Activated T-cell treated with anti-CD3 and anti-CD28 coated beads for 24 hours (primary cell): ENCODE data around the gene BRPF1.

ENCODE experiments used
- DNase-seq: peaks from one replicate; pipeline ENCODE4 v3.0.0-alpha.2; 2020; ENCODE audit warnings: low read depth

Gene BRPF1

DNA sequence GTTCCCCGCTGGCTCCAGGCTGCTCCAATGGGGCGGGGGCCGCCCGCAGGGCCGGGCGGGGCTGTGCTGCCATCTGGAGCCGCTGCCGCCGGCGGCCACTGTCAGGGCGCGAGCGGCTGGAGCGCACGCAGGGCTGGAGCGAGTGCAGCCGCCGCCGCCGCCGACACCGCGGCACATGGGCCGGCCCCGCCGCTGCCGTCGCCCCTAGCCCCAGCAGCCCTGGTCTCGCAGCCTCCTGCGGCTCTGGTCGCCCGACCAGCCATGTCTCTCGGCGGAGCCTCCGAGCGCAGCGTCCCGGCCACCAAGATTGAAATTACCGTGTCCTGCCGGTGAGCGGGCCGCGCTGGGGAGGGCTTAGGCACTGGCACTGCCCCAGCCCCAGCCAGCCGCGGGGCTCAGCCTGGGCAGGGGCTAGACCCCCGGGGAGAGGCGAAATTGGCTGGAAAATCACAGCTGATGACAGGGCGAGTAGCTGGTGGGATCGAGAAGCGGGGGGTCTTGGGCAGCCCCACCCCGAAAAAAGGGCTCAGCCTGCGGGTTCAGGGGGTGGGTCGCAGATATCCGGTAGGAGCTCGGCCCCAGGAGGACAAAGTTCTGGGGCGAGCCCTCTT, 27.7 kb upstream of the BRPF1 start, which contains the start of gene CPNE9:
TSS of gene CPNE9 (plus strand) at position 98 of the 611 bp plus-strand sequence. CDS start at position 262, 164 bp downstream.
- no peak for DNase-seq

DNA sequence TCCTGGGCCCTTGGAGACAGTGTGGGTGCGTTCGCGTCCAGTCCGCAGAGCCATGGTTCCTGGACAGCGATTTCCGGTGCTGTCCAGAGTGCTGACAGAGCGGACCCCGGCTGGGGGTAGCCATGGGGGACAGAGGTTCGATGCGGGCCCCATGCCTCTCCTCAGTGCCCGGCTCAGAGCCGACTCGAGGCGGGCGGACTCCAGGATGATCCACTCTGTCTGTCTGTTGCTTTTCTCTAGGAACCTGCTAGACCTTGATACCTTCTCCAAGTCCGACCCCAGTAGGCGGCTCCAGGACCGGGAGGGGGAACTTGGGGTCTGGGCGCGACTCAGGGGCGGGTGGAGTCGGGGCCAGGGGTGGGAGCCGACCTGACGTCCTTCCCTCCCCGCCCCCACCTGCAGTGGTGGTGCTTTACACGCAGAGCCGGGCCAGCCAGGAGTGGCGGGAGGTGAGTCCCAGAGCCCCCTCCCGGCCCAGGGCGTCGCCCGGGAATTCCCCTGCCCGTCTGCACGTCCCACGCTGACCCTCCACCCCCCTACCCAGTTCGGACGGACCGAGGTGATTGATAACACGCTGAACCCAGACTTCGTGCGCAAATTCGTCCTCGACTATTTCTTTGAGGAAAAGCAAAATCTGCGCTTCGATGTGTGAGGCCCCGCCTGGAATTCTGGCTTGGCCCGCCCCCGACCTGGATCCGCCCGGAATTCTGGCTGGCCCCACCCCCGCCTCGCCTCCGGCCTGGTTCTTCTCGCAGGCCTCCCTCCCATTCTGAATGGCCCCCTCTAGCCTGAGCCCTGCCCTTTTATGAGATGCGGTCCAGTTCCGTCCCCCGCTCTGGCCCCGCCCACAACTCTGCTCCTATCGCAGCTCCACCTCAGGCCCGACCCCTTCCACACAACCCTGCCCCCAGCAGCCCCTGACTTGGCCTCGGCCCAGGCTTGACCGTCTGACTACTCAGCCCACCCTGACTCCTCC, 26.9 kb upstream of the BRPF1 start:
- DNase-seq, result no peak

GRCh38 chr3:9710174-9710739, 21.3 kb upstream of the BRPF1 start:
- DNase-seq, result no peak

DNA sequence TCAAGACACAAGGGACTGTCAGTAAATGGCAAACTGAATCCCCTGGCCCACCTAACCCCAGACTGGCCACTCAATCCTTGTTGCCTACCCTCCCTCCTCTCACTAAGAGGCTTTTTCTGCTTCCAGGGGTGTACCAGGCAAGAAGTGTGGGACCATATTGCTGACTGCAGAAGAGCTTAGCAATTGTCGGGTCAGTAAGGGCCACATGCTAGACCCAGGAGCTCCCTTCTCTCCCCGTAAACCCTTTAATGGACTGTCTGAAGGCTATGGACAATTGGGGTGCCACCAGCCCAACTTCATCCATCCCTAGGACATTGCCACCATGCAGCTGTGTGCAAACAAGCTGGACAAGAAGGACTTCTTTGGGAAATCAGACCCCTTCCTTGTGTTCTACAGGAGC, 19.1 kb upstream of the BRPF1 start:
- DNase-seq, result no peak

DNA sequence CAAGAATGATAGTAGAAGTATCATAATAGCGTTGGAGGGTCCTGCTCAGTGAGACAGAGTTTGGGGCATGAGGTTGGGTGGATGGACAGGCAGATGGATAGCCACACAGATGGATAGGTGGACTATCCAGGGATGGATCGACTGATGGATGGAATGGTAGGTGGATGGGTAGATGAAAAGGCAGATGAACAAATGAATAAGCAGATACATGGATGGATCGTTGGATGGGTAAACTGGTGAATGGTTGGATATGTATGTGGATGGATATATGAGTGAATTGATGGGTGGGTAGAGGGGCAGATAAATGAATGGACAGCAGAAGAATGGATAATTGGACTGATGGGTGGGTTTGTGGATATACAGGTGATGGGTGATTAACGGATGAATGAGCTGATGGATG, 18.4 kb upstream of the BRPF1 start:
- no peak for DNase-seq

DNA sequence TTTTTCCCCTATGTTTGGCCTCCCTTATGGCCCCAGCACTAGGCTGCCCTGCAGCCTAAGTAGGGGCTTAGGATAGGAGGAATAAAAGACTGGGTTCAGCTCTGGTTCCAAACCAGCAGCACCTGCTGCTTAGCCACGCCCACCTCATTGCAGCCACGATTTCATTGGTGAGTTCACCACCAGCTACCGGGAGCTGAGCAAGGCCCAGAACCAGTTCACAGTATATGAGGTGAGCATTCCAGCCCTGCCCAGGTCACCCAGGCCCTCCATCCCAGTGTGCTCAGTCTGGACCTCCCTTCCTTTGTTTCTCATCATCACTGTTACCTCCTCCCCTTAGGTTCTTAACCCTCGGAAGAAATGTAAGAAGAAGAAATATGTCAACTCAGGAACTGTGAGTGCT, 16.4 kb upstream of the BRPF1 start:
- no peak for DNase-seq

DNA sequence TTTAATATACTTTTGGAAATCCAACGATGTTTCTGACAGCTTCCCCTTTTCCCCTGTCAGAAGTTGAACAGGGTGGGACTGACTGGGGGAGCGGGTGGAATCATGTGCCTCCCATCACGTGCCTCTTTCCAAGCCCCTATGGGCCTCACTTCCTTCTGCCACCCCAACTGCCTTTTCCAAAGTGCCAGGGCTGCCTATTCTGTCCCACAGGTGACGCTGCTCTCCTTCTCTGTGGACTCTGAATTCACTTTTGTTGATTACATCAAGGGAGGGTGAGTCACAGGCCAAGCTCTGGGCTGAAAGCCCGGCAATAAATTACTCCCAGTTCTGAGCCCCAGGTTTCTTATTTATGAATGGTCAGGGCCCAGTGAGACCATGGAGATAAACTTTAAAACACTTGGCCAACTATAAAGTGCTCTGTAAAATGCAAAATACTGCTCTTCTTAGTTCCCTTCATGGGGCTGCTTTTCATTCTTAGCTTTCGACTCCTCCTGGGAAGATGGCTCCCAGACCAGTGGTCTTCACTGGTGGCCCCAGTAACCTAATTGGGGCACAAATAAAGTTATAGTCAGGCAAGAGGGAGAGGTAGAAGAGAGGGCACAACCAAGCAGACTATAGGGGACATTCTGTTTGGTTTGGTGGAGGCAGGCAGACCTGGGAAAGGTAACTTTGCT, 15.6 kb upstream of the BRPF1 start:
- DNase-seq, result no peak

- no peak for DNase-seq
Measured at GRCh38 chr3:9716801-9717555, 14.6 kb upstream of the BRPF1 start.

GRCh38 chr3:9717563-9717962, 14.0 kb upstream of the BRPF1 start:
- DNase-seq, result no peak

- DNase-seq, result no peak
Measured at GRCh38 chr3:9718118-9718517, 13.4 kb upstream of the BRPF1 start.

- no peak for DNase-seq
Measured at GRCh38 chr3:9721015-9721699, 10.4 kb upstream of the BRPF1 start.

DNA sequence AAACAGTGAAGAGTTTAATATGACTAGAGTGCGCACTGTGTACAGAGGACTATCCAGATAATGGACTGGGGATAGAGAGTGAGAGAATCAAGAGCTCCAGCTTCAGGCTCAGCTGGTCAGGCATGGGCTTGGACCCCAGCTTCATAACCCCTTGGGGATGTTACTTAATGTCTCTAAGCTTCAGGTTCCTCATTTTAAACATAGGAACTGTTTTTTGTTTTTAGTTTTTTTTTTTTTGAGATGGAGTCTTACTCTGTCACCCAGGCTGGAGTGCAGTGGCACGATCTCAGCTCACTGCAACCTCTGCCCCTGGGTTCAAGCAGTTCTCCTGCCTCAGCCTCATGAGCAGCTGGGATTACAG, 9.9 kb upstream of the BRPF1 start:
- no peak for DNase-seq

- DNase-seq, result no peak
Measured at GRCh38 chr3:9725775-9726515, 5.6 kb upstream of the BRPF1 start.

DNA sequence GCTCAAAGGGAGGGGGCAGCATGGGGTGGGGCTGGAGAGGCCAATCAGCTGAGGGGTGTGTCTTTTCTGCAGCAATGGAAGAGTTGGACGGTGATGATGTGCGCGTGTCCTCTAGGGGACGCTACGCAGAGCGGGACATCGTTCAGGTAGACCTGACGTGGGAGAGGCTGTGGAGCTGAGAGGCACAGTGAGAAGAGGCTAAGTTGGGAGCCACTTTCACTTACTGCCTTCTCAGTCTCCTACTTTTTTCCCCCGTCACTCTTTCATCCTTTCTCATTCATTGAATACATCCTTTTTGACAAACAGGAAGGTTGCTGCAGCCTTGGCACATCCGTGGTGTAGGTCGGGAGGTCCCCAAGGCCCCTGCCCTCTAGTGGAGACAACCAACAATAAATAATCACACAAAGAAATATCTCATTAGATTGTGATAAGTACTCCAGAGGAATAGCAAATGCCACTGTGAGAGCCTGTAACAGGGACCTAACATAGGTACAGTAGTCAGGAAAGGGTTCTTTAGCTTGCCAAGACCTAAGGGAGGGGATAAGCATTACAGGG, 4.4 kb upstream of the BRPF1 start:
- no peak for DNase-seq

DNA sequence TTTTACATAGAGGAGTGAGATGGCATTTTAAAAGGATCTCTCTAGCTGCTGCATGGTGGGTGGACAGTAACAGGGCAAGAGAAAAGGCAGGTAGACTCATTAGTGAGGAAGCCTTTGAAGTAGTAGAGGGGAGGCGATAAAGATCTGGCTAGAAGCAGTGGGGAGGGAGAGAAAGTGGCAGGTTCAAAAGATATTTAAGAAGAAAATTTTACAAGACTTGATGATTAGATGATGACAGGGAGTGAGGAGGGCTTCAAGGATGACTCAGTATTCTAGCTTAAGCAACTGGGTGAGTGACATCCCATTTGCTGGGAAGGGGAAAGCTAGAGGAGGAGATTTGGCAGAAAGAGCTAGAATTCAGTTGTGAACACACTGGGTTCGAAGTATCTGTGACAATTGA, 3.8 kb upstream of the BRPF1 start:
- no peak for DNase-seq

- DNase-seq, result no peak
Measured at GRCh38 chr3:9729419-9729818, 2.1 kb upstream of the BRPF1 start.

- no peak for DNase-seq
Measured at GRCh38 chr3:9730657-9731205, 804 bp upstream of the BRPF1 start.

- DNase-seq, result peak; percentile 22
Measured at GRCh38 chr3:9732080-9732739, 675 bp downstream of the BRPF1 start.

DNA sequence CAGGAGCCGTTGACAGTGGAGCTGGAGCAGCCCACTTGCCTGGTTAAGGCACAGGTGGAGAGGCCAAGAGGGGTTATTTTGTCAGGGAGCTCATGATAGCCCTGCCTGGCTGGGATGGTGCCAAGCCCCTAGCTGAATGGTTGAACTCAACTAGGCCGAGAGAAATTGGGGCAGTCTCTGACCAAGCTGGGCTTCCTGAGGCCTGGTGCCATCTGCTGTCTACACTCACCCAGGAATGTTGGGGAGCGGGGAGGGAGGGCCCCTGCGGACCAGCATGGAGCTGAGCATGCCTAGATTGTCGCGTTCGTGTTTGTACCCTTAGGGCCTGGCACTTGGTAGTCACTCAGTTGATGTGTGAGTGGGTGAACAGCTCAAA, 1.2 kb downstream of the BRPF1 start:
- no peak for DNase-seq
